GM21381 (cell line): Measurements from ENCODE around the gene SLC25A29.
"Not testable (repeated sequence)": the region's sequence is repeated elsewhere in the genome, so short reads cannot be mapped to it uniquely, and the experiment has no call there.

ENCODE experiments used
- ATAC-seq: cut with Tn5 transposase; IDR thresholded peaks from one replicate; pipeline ENCODE4 v1.9.1; 2021; ENCODE audit warnings: mild to moderate bottlenecking, moderate library complexity; ENCODE audit not compliant: unreplicated experiment

Gene SLC25A29

DNA sequence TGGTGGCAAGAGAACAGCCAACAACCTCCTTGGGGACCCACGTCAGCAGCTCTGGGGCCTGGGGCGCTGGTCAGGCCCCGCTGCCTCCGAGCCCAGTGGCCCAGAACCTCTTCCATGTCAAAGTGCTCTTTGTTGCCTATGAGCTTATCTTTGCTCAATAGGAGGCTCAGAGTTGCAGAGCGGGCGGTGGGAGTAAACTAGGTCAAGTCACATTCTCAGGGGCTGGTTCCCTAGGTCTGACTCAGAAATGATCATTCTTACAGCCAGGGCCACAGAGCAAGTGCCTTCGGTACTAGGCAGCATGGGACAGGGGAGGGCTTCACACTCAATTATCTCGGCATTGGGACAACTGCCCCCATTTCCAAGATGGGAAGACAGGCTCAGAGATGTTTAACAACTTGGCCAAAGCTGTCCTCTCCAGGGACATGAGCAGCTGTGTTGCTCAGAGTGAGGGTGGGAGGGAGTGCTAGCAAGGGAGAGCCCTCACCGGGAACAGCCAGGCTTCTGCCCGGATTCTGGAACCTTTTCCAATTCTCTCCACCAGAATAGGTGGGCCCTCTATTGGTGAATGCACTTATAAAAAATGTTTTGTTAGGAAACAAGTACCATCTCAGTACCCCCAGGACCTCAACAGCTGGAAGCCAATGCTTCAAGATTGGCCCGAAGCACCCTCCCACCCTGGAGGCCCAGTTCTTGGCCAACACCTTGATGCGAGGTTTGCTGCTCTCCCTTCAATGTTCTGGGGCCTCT lies 11.9 kb downstream of the SLC25A29 start:
- no peak for ATAC-seq

- no peak for ATAC-seq
Measured at GRCh38 chr14:100293497-100294212, 12.6 kb downstream of the SLC25A29 start.

GRCh38 chr14:100292776-100293461 lies 13.3 kb downstream of the SLC25A29 start:
- ATAC-seq = no peak

- ATAC-seq = no peak
Measured at GRCh38 chr14:100292301-100292775, 13.9 kb downstream of the SLC25A29 start.

DNA sequence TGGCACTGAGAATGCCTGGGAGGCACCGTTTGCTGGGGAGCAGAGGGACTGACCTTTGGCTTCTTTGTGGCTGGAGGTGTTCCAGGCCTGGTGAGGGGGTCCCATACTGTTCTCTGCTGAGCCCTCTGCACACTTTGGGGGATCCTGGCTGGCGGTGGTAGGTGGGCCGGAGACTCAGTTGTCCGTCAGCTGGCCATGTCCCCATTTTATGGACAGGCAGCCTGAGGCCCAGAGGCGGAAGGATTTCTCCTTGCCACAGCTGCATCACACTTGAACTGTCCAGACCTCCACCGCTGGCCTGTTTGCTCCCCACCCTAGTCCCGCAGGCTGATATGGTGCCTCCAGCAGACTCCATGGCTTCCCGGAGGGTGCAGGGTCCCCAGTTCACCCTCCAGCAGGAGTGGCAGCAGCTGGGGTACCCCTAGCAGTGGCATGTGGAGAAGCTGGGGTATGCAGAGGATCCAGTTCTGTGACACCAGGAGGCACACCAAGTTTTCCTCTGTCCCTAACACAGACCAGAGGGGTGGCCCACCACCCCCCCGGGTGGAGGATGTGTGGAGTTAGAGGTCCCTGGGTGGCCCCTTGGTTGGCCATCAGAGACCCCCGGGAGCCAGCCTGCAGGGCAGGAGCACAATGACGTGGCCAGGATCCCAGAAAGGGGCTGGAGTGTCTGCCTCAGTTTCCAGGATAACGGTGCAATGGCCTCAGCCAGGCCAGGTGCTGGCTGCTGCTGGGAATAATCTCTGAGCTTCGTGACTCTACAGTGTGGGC lies 14.8 kb downstream of the SLC25A29 start:
- no peak for ATAC-seq

GRCh38 chr14:100290607-100291304 lies 15.5 kb downstream of the SLC25A29 start:
- no peak for ATAC-seq

GRCh38 chr14:100289916-100290606 lies 16.2 kb downstream of the SLC25A29 start:
- no peak for ATAC-seq

- no peak for ATAC-seq
Measured at GRCh38 chr14:100288382-100289185, 17.7 kb downstream of the SLC25A29 start.

- ATAC-seq = not testable (repeated sequence)
Measured at GRCh38 chr14:100287998-100288295, 18.3 kb downstream of the SLC25A29 start.

DNA sequence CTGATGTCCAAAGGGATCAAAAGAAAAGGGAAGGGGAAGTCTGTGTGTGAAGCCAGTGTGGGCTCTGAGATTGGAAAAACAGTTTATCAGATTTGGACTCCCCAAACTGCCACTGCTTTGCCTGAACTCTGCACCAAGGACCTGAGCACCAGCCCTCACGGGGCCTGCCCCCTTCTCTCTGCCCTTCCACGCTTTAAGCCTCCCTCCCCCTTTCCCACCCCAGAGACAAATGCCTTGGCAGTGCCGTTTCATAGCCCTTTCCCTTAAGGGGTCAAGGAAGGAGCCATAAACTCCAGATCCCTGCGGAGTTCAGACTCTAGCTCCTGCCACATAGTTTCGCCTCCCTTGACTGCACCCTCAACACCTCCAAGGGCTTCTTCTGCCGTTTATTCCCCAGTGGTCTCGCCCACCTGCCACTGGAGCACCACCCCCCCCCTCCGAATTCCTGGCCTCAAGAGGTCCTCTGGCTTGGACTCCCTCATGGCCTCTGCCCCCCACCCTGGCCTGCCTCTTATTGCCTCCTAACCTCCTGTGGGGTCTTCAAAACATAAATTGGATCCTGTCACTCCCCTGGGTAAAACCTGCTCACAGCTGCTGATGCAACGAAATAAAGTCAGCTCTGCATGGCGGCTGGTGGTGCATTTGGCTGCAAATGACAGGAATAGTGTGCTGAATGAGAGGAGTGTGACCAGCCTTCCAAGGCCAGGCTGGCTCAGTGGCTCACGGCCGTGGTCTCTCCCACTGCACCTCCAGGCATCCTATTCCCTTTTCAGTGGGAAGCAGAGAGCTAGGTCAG lies 18.8 kb downstream of the SLC25A29 start:
- ATAC-seq = no peak

DNA sequence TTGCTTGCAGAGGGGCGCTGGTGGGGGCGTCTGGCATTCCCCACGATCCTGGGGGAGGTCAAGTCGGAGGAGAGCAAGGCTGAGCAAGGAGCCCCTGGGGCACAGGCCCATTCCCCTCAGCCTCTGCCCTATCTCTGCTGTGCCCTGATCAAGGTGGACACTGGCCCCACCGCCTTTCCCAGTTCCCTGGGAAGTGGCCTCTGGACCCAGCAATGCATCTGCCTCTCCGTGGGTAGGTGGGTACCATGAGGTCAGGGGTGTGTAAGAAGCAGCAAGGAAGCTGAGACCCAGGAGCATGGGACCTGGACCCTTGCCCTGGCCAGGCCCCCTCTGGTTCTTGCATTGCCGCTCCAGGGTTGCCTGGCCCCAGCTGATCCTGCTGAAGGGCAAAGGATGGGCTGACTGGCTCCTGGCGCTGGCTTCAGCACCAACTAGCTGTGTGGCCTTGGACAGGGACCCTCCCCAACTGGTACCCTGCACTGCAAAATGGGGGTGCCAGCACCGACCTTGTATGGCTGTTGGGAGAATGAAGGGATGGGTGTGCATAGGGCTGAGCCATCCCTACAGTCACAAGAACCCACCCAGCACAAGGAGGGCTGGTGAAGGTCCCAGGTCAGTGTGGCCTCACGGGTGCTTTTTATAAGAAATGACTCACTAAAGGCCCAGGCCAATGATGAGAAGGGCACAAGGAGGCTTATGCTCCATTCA lies 19.6 kb downstream of the SLC25A29 start:
- ATAC-seq = no peak

- no peak for ATAC-seq
Measured at GRCh38 chr14:100285913-100286400, 20.3 kb downstream of the SLC25A29 start.

- peak; percentile 85 for ATAC-seq
Measured at GRCh38 chr14:100285021-100285912, 21.0 kb downstream of the SLC25A29 start.

- no peak for ATAC-seq
Measured at GRCh38 chr14:100283984-100284881, 22.0 kb downstream of the SLC25A29 start.

DNA sequence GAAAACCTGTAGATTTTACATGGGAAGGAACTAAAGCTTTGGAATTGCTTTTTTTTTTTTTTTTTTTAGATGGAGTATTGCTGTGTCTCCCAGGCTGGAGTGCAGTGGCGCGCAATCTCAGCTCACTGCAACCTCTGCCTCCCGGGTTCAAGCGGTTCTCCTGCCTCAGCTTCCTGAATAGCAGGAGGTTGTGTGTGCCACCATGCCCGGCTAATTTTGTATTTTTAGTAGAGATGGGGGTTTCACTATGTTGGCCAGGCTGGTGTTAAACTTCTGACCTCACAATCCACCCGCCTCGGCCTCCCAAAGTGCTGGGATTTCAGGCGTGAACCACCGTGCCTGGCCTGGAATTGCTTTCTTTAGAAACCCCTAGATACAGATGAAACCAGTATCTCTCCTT lies 22.8 kb downstream of the SLC25A29 start:
- not testable (repeated sequence) for ATAC-seq
